ENCODE results near the gene THAP10. TPM values are rescaled to one million over a fixed set of nuclear protein-coding genes. Genes with fewer than 3 reads are reported as not detected.
"Not testable (repeated sequence)": the region's sequence is repeated elsewhere in the genome, so short reads cannot be mapped to it uniquely, and the experiment has no call there.

Gene THAP10
- total and polyA plus RNA-seq, 12 donors: 0.97 to 5.6 (median 3.7) TPM

- H3K27me3 ChIP-seq: no peaks in the 10 kb centered on the region
- no peak for TF ChIP-seq CTCF (IDR thresholded peaks at IDR 0.05)
- TF ChIP-seq POLR2A (IDR thresholded peaks at IDR 0.05): no peak
- no peaks in the 10 kb centered on the region for H3K9me3 ChIP-seq (replicated peaks in 1 of 3)
- peaks cover 0 to 6% of the 10 kb centered on the region in 2 donors for H3K4me1 ChIP-seq (replicated peaks in 1 of 2)
- WGBS, 4 donors: 47 to 73% (median 61%) methylated on average over 3 of the region's 3 CpGs
- no peaks in the 10 kb centered on the region for H3K36me3 ChIP-seq (replicated peaks in 1 of 2)
- no peak for DNase-seq
- intact Hi-C loops (cut with DNase I): no loop called here
- no peak overlapping the region for H3K27ac ChIP-seq
- no peak overlapping the region for H3K4me3 ChIP-seq
Measured at GRCh38 chr15:70933411-70933810, 41.2 kb upstream of the THAP10 start.

- no peaks in the 10 kb centered on the region for H3K36me3 ChIP-seq (replicated peaks in 1 of 2)
- H3K4me1 ChIP-seq (replicated peaks in 1 of 2): peaks cover 0 to 6% of the 10 kb centered on the region in 2 donors
- WGBS, 4 donors: 55 to 67% (median 57%) methylated on average over 2 of the region's 2 CpGs
- H3K27ac ChIP-seq: no peak overlapping the region
- no peak for TF ChIP-seq POLR2A (IDR thresholded peaks at IDR 0.05)
- no peak for TF ChIP-seq CTCF (IDR thresholded peaks at IDR 0.05)
- H3K4me3 ChIP-seq: no peak overlapping the region
- no peaks in the 10 kb centered on the region for H3K27me3 ChIP-seq
- no peaks in the 10 kb centered on the region for H3K9me3 ChIP-seq (replicated peaks in 1 of 3)
- intact Hi-C loops (cut with DNase I): no loop called here
- no peak for DNase-seq
Measured at GRCh38 chr15:70932397-70932796, 40.2 kb upstream of the THAP10 start.

- Histone ChIP-seq H3K27ac (no peak overlapping the region), H3K27me3 (no peaks in the 10 kb centered on the region), H3K36me3 (replicated peaks in 1 of 2) (no peaks in the 10 kb centered on the region), H3K4me1 (replicated peaks in 1 of 2) (peaks cover 0 to 6% of the 10 kb centered on the region in 2 donors), H3K9me3 (replicated peaks in 1 of 3) (no peaks in the 10 kb centered on the region), H3K4me3 (no peak overlapping the region)
- TF ChIP-seq CTCF (IDR thresholded peaks at IDR 0.05) (no peak), POLR2A (IDR thresholded peaks at IDR 0.05) (no peak)
- intact Hi-C loops (cut with DNase I): no loop called here
- DNase-seq: no peak
Measured at GRCh38 chr15:70931821-70932220, 39.6 kb upstream of the THAP10 start.

GRCh38 chr15:70926914-70927313, 34.7 kb upstream of the THAP10 start:
- DNase-seq; H3K27ac ChIP-seq; H3K27me3 ChIP-seq; H3K36me3 ChIP-seq (replicated peaks in 1 of 2); H3K9me3 ChIP-seq (replicated peaks in 1 of 3); H3K4me3 ChIP-seq; H3K4me1 ChIP-seq (replicated peaks in 1 of 2); intact Hi-C loops (cut with DNase I): not testable (repeated sequence)
- 74 to 85% (median 80%) methylated on average over 1 of the region's 1 CpG for WGBS, 4 donors

GRCh38 chr15:70923311-70924080, 31.3 kb upstream of the THAP10 start:
- Histone ChIP-seq H3K27me3 (no peaks in the 10 kb centered on the region), H3K4me3 (no peak overlapping the region), H3K9me3 (replicated peaks in 1 of 3) (no peaks in the 10 kb centered on the region), H3K36me3 (replicated peaks in 1 of 2) (no peaks in the 10 kb centered on the region), H3K27ac (no peak overlapping the region), H3K4me1 (replicated peaks in 1 of 2) (peaks cover 0 to 7% of the 10 kb centered on the region in 2 donors)
- DNase-seq: no peak
- TF ChIP-seq CTCF (IDR thresholded peaks at IDR 0.05): no peak
- TF ChIP-seq POLR2A (IDR thresholded peaks at IDR 0.05): no peak
- intact Hi-C loops (cut with DNase I): no loop called here
- 79 to 85% (median 84%) methylated on average over 2 of the region's 2 CpGs for WGBS, 4 donors

Measured in adrenal gland (tissue), 12 donors.